ENCODE measurements around the gene NACAD. TPM values are rescaled to one million over a fixed set of nuclear protein-coding genes. Genes with fewer than 3 reads are reported as not detected.
A peak's percentile ranks its signal among the peaks of the same experiment; 100 is the strongest.

The NACAD gene
- total RNA-seq, 2 experiments from 2014 or later, result 0.08 to 0.14 TPM

GRCh38 chr7:45080265-45080957, 8.4 kb downstream of the NACAD start:
- H3K4me3 ChIP-seq (ENCODE audit: low read length), result no peak overlapping the region
- H3K36me3 ChIP-seq (ENCODE audit: insufficient read depth, low read length), result peaks cover 16% of the 10 kb centered on the region
- Mint-ChIP-seq H3K9me3 (no peaks in the 10 kb centered on the region), H3K4me1 (ENCODE audit: low read depth) (no peaks in the 10 kb centered on the region), H3K27ac (peak overlapping the region; percentile 63), H3K4me3 (no peak overlapping the region), H3K36me3 (ENCODE audit: low read depth) (peaks cover 19% of the 10 kb centered on the region), H3K27me3 (no peaks in the 10 kb centered on the region)
- no peaks in the 10 kb centered on the region for H3K27me3 ChIP-seq (ENCODE audit: control insufficient read depth in 1 of 2, insufficient read depth in 2 of 2, low read length in 2 of 2)
- peak in 3 of 14 experiments; percentile 29 to 41 (median 30) for DNase-seq
- H3K4me1 ChIP-seq (ENCODE audit: insufficient read depth, low read length), result no peaks in the 10 kb centered on the region
- ChIA-PET CTCF (interaction anchor here (1.4 kb wide), 2 partner anchors 30 to 56 kb away, joined by 5 read pairs; no protein-coding TSS in a partner anchor), POLR2A (interaction anchor here (1.1 to 1.6 kb wide), 2 partner anchors 53 to 119 kb away, joined by 3 to 5 read pairs; no protein-coding TSS in a partner anchor)
- peak; percentile 34 for ATAC-seq (ENCODE audit: poor library complexity)
- TF ChIP-seq, protein P1, sequence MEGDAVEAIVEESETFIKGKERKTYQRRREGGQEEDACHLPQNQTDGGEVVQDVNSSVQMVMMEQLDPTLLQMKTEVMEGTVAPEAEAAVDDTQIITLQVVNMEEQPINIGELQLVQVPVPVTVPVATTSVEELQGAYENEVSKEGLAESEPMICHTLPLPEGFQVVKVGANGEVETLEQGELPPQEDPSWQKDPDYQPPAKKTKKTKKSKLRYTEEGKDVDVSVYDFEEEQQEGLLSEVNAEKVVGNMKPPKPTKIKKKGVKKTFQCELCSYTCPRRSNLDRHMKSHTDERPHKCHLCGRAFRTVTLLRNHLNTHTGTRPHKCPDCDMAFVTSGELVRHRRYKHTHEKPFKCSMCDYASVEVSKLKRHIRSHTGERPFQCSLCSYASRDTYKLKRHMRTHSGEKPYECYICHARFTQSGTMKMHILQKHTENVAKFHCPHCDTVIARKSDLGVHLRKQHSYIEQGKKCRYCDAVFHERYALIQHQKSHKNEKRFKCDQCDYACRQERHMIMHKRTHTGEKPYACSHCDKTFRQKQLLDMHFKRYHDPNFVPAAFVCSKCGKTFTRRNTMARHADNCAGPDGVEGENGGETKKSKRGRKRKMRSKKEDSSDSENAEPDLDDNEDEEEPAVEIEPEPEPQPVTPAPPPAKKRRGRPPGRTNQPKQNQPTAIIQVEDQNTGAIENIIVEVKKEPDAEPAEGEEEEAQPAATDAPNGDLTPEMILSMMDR (IDR thresholded peaks at IDR 0.05), result no peak
- H3K9me3 ChIP-seq (ENCODE audit: control insufficient read depth in 1 of 2, insufficient read depth in 1 of 2, low read length in 2 of 2), result no peaks in the 10 kb centered on the region
- intact Hi-C loops (cut with DNase I, micrococcal nuclease), result loop anchor here (1.0 to 2.0 kb wide), 2 partner anchors 54 to 56 kb away; no protein-coding TSS in a partner anchor
- no peak overlapping the region for H3K27ac ChIP-seq (ENCODE audit: low read depth in 1 of 2, low read length in 2 of 2)

DNA sequence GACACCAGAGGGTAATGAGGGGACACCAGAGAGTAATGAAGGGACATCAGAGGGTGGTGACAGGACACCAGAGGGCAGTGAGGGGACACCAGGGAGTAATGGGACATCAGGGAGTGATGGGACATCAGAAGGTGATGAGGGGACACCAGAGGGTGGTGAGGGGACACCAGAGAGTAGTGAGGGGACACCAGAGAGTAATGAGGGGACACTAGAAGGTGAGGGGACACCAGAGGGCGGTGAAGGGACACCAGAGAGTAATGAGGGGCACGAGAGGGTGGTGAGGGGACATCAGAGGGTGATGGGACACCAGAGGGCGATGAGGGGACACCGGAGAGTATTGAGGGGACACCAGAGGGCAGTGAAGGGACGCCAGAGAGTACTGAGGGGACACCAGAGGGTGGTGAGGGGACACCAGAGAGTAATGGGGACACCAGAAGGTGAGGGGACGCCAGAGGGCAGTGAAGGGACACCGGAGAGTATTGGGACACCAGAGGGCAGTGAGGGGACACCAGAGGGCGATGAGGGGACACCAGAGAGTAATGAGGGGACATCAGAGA, 10.6 kb downstream of the NACAD start:
- Histone ChIP-seq H3K4me1 (ENCODE audit: insufficient read depth, low read length) (peaks cover 10% of the 10 kb centered on the region), H3K27me3 (ENCODE audit: control insufficient read depth in 1 of 2, insufficient read depth in 2 of 2, low read length in 2 of 2) (no peaks in the 10 kb centered on the region), H3K4me3 (ENCODE audit: low read length) (no peak overlapping the region), H3K27ac (ENCODE audit: low read depth in 1 of 2, low read length in 2 of 2) (no peak overlapping the region), H3K9me3 (ENCODE audit: control insufficient read depth in 1 of 2, insufficient read depth in 1 of 2, low read length in 2 of 2) (no peaks in the 10 kb centered on the region), H3K36me3 (ENCODE audit: insufficient read depth, low read length) (peaks cover 38% of the 10 kb centered on the region)
- Mint-ChIP-seq H3K4me1 (ENCODE audit: low read depth) (no peaks in the 10 kb centered on the region), H3K4me3 (no peak overlapping the region), H3K27ac (peak overlapping the region; percentile 76), H3K36me3 (ENCODE audit: low read depth) (peaks cover 41% of the 10 kb centered on the region), H3K27me3 (no peaks in the 10 kb centered on the region), H3K9me3 (no peaks in the 10 kb centered on the region)
- ChIA-PET CTCF (no interaction called here), POLR2A (no interaction called here)
- DNase-seq (peak in 1 of 14 experiments; percentile 12), ATAC-seq (ENCODE audit: poor library complexity) (no peak)
- TF ChIP-seq, protein P1 (IDR thresholded peaks at IDR 0.05), result no peak
- intact Hi-C loops (cut with DNase I, micrococcal nuclease), result no loop called here

GRCh38 chr7:45077579-45077978, 11.2 kb downstream of the NACAD start:
- TF ChIP-seq, protein P1 (IDR thresholded peaks at IDR 0.05), result no peak
- H3K27me3 Mint-ChIP-seq, result no peaks in the 10 kb centered on the region
- Histone ChIP-seq H3K27ac (ENCODE audit: low read depth in 1 of 2, low read length in 2 of 2) (no peak overlapping the region), H3K4me1 (ENCODE audit: insufficient read depth, low read length) (peaks cover 11% of the 10 kb centered on the region), H3K4me3 (ENCODE audit: low read length) (no peak overlapping the region), H3K36me3 (ENCODE audit: insufficient read depth, low read length) (peaks cover 44% of the 10 kb centered on the region), H3K27me3 (ENCODE audit: control insufficient read depth in 1 of 2, insufficient read depth in 2 of 2, low read length in 2 of 2) (no peaks in the 10 kb centered on the region), H3K9me3 (ENCODE audit: control insufficient read depth in 1 of 2, insufficient read depth in 1 of 2, low read length in 2 of 2) (no peaks in the 10 kb centered on the region)
- H3K27ac Mint-ChIP-seq, result peak overlapping the region; percentile 76
- no peak for ATAC-seq (ENCODE audit: poor library complexity)
- H3K9me3 Mint-ChIP-seq, result no peaks in the 10 kb centered on the region
- CTCF ChIA-PET, result no interaction called here
- no peak for DNase-seq
- POLR2A ChIA-PET, result interaction anchor here (0.7 kb wide), 1 partner anchor 8 kb away, joined by 4 read pairs; no protein-coding TSS in a partner anchor
- H3K4me1 Mint-ChIP-seq (ENCODE audit: low read depth), result peaks cover 3% of the 10 kb centered on the region
- intact Hi-C loops (cut with DNase I, micrococcal nuclease), result no loop called here
- H3K4me3 Mint-ChIP-seq, result no peak overlapping the region
- peaks cover 48% of the 10 kb centered on the region for H3K36me3 Mint-ChIP-seq (ENCODE audit: low read depth)
